Thoracic aorta (tissue), 2 donors: Measurements from ENCODE around the gene CGRRF1. TPM values are rescaled to one million over a fixed set of nuclear protein-coding genes. Genes with fewer than 3 reads are reported as not detected.

Source experiments
- ATAC-seq: fragments of 150-250 bp; one replicate; pipeline ENCODE4 v1.8.0; 2017; ENCODE audit warnings: low read depth; ENCODE audit not compliant: insufficient number of reproducible peaks, low FRiP score
- DNase-seq: peaks from one replicate; pipeline ENCODE4 v3.0.0-alpha.2; 2020; ENCODE audit warnings: low spot score
- H3K27ac ChIP-seq, 2 donors: fragments of 200-600 bp; sonication (generic); 1 replicate in 1 of 2; 2 replicates in 1 of 2; pipeline ENCODE4 v1.5.1; 2016; ENCODE audit warnings: mild to moderate bottlenecking in 2 of 2, moderate library complexity in 2 of 2
- H3K27me3 ChIP-seq: fragments of 200-600 bp; sonication (generic); replicated peaks from 2 replicates; pipeline ENCODE4 v1.6.0; 2016; ENCODE audit warnings: mild to moderate bottlenecking; ENCODE audit not compliant: insufficient read depth
- H3K36me3 ChIP-seq: fragments of 200-600 bp; sonication (generic); one replicate; pipeline ENCODE4 v1.5.1; 2016
- H3K4me1 ChIP-seq, 2 donors: fragments of 200-600 bp; sonication (generic); 1 replicate in 1 of 2; 2 replicates in 1 of 2; pipeline versions ENCODE4 v1.5.1 to v1.6.0; 2016; ENCODE audit warnings: low read depth in 2 of 2, mild to moderate bottlenecking in 1 of 2; ENCODE audit not compliant: control insufficient read depth in 1 of 2
- H3K4me3 ChIP-seq: fragments of 200-600 bp; sonication (generic); 2 replicates; pipeline ENCODE4 v1.5.1; 2016; ENCODE audit warnings: mild to moderate bottlenecking
- H3K9me3 ChIP-seq: fragments of 200-600 bp; sonication (generic); 2 replicates; pipeline ENCODE4 v1.5.1; 2016
- CTCF ChIP-seq: fragments of 200-600 bp; sonication (generic); IDR thresholded peaks from one replicate; pipeline ENCODE4 v1.5.1; 2019; ENCODE audit warnings: antibody characterized with exemption
- total RNA-seq, 2 donors: library from RNA; depleted of rRNA; stranded (reverse); fragments of >200 nt; gene quantifications; one replicate each; pipeline versions ENCODE4 v1.1.0 to v1.2.3, GENCODE V29; 2016

The CGRRF1 gene
- total RNA-seq, 2 donors from 2014 or later: 15.2 to 42.2 TPM

- peak overlapping the region; percentile 97 for H3K4me3 ChIP-seq
- peaks cover 19 to 39% of the 10 kb centered on the region in 2 donors for H3K4me1 ChIP-seq
- DNase-seq (no peak), ATAC-seq (no peak)
- no peak for TF ChIP-seq CTCF
- H3K9me3 ChIP-seq: no peaks in the 10 kb centered on the region
- H3K36me3 ChIP-seq: peaks cover 6% of the 10 kb centered on the region
- peak overlapping the region; percentile 99 for H3K27ac ChIP-seq
- no peaks in the 10 kb centered on the region for H3K27me3 ChIP-seq
Observed at GRCh38 chr14:54567224-54567638, 57.5 kb downstream of the CGRRF1 start.

- peak; percentile 11 for TF ChIP-seq CTCF
- no peaks in the 10 kb centered on the region for H3K27me3 ChIP-seq
- ATAC-seq: no peak
- H3K4me3 ChIP-seq: peak overlapping the region; percentile 97
- DNase-seq: no peak
- no peaks in the 10 kb centered on the region for H3K9me3 ChIP-seq
- peak overlapping the region; percentile 99 for H3K27ac ChIP-seq
- H3K36me3 ChIP-seq: peaks cover 8% of the 10 kb centered on the region
- H3K4me1 ChIP-seq: peaks cover 19 to 39% of the 10 kb centered on the region in 2 donors
Observed at GRCh38 chr14:54567639-54568561, 58.2 kb downstream of the CGRRF1 start.

GRCh38 chr14:54568821-54569595 is 59.3 kb downstream of the CGRRF1 start:
- TF ChIP-seq CTCF: no peak
- peak overlapping the region; percentile 97 for H3K4me3 ChIP-seq
- peak overlapping the region; percentile 99 for H3K27ac ChIP-seq
- ATAC-seq (no peak), DNase-seq (no peak)
- peaks cover 22 to 48% of the 10 kb centered on the region in 2 donors for H3K4me1 ChIP-seq
- no peaks in the 10 kb centered on the region for H3K27me3 ChIP-seq
- no peaks in the 10 kb centered on the region for H3K9me3 ChIP-seq
- peaks cover 8% of the 10 kb centered on the region for H3K36me3 ChIP-seq

GRCh38 chr14:54570047-54570446 is 60.3 kb downstream of the CGRRF1 start:
- ATAC-seq (no peak), DNase-seq (no peak)
- Histone ChIP-seq H3K36me3 (peaks cover 8% of the 10 kb centered on the region), H3K4me1 (peaks cover 17 to 50% of the 10 kb centered on the region in 2 donors), H3K9me3 (no peaks in the 10 kb centered on the region), H3K27ac (peak overlapping the region; percentile 99), H3K4me3 (peak overlapping the region; percentile 97), H3K27me3 (no peaks in the 10 kb centered on the region)
- TF ChIP-seq CTCF: no peak
